HG03097 (cell line): ENCODE data around the gene DAB2IP.
"Not testable (repeated sequence)": the region's sequence is repeated elsewhere in the genome, so short reads cannot be mapped to it uniquely, and the experiment has no call there.

Source experiments
- ATAC-seq: cut with Tn5 transposase; IDR thresholded peaks from one replicate; pipeline ENCODE4 v1.9.1; 2021; ENCODE audit not compliant: unreplicated experiment, low FRiP score

DAB2IP gene

DNA sequence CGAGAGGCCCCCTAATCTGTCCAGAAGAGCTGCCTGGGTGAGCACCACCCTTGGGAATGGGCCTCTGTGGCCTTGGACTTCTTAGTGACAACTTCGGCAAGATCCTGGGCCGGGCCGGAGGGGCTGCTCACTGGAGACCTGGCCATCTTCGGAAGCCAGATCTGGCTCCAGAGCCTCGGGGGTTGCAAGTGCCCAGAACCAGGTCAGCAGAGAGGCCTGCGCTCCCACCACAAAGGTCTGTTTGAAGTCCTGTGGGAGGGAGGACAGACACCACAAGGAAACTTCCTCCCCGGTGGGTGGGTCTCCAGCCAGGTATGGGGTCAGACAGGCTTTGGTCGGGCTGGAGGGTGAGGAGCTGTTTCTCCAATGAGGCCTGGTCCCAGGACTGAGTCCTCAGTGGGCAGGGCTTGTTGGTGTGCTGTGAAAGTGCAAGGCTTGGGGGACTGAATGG is 86.1 kb downstream of the DAB2IP start:
- no peak for ATAC-seq

DNA sequence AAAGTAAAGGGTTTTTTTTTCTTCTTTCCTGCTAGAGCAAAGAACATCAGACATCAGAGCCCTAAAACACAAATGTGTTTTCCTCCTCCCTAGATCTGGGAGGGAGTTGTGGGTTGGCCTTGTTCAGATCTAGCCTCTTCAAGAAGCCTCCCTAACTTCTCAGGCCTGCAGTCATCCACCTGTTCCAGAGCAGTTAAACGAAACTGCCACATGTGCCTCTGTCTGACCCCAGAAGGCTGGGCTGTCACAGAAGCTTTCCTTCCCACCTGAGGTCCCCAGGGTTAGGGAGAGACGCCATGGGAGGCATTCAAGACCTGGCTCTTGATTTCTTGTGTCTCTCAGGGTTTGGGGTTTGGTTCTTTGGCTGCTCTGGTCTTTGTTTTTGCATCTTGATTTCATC is 87.0 kb downstream of the DAB2IP start:
- ATAC-seq: no peak

DNA sequence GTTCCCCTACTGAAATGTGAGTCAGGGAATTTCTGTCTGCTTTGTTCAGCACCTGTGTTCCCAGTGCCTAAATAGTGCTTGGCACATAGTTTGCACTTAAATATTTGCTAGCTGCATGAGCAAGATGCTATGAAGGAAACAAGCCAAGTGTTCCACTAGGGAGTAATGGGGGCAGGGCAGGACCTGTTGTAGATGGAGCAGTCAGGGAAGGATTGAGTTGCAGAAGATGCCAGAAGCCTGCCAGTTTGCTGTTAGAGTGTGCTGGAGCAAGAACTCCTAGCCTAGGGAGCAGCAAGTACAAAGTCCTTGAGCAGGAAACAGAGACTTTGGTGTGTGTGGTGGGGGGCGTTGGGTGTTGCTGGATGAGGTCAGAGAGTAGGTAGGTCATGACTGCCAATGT is 87.5 kb downstream of the DAB2IP start:
- no peak for ATAC-seq

DNA sequence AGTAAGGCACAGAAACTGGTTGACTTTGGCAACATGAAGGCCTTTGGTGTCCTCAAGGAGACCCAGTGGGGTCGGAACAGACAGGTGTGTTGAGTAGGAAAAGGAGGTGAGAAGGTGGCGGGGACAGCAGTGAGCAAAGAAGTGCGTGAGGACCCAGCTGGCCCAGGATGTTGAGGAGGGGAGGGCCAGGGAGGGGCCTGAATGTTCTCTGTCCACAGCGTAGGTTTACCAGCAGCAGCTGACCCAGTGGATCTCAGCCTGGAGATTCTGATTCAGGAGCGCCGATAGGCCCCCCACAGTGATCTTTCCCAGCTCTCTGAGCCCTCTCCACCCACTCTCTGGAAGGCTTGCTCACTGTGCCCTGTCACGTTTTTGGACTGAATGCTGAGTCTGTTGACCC is 88.5 kb downstream of the DAB2IP start:
- no peak for ATAC-seq

DNA sequence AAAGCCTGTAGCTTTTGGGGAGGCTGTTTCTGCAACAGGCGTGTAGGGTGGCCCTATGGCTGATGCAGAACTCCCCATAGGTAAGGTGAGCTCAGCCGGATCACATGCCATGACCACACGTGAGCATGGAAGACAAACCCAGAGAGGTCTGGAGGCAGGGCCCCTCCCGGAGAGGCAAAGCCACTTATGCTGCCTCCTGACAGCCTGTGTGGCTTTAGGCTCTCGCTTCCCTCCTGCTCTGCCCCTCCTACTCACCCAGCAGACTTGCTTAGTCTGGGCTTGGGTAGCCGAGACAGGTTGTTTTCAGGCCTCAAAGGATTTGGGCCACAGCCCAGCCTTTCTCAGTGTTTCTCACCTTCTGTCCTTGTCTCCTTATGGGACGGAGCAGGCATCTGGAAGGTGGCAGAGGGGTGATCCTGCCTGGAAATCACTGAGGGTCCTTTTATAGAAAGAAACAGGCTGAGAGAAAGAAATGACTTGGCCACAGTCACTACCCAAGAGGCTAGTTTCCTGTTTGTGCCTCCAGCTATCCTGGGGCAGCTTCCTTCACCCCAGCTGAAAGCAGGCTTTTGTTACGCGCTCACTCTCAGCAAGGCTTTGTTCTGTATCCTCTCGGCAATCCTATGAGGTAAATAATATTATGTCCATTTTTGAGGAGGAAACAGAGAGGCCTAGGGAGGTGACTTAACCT is 89.9 kb downstream of the DAB2IP start:
- no peak for ATAC-seq

DNA sequence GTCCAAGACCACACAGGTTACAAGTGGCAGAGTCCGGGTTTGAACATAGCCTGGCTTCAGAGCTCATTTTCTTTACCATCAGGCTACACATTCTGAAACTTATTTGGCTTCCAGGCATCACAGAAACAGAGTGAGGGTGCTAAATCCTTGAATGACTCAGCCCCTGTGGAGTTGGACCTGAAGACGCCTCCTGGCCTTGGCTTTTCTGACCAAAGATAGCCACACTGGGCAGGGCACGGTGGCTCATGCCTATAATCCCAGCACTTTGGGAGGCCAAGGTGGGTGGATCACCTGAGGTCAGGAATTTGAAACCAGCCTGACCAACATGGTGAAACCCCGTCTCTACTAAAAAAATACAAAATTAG is 90.5 kb downstream of the DAB2IP start:
- not testable (repeated sequence) for ATAC-seq

DNA sequence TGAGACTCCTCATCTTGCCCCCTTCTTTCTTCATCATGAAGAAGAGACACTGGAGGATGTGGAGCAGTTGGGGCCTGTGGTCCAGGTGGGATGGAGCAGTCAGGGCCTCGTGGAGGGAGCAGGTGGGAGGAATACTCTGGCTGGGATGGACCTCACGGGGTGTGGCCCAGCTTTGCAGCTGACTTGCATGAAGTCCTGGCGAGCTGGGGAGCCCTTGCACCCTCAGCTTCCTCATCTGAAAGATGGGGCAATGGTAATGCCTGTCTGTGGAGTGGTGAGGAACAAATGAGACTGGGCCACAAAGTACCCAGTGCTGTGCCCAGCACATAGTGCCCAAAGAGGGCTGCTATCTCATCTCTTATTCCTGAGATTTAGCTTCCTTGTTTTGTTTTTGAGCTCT is 91.5 kb downstream of the DAB2IP start:
- ATAC-seq: no peak

DNA sequence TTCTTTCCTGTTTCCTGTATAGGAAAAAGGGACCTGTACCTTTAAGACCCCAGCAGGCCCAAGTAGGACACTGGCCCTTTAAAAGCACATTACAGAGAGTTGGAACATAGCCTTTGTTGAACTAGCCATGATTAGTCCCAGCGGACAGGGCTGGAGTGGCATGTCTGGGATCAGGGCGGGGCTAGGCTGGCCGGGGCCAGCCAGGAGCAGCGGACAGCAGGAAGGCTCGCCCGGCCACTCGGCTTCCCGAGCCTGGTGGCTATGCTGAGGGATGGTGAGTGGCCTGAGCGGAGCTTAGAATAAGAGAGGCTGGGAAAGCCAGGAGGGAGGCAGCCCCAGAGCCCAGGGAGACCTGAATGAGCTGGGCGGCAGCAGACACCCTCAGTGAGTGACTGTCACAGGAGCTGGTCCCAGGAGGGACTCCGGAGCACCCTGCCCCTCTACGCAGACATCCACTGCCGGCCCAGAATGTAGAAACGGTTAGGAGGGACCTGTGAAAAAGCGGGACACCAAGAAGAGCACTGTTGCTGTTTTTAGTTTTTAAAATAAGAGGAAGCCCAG is 92.1 kb downstream of the DAB2IP start:
- ATAC-seq: no peak

DNA sequence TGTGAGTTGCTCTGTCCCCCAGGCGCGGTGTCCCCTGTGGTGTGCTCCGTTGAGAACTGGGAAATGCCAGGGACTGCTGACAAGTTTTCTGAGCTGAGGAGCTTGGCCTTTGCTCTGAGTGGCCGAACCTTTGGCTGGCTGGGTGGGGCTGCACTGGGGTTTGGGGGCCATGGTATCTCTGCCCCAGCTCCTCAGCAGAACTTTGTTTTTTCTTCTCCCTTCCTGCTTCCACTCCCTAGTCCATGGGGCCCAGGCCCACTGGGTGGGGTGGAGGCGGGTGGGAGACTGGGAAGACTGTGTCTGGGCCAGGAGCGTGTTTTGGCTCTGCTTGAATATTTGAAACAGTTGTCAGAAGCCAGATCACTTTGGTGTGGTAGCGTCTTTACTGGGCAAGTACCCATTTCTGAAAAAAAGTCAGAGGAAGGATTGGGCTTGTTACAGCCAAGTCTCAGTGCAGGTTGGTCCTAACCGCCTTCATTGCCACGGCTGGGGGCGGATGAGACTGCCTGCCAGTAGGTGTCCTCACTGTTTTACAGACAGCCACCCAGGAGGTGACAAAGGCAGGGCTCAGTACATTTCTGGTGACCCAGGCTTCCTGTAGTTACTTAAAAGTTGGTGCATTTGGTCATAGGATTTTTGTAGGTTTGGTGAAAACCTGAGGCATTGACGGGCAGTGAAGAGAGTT is 92.7 kb downstream of the DAB2IP start:
- ATAC-seq: no peak

DNA sequence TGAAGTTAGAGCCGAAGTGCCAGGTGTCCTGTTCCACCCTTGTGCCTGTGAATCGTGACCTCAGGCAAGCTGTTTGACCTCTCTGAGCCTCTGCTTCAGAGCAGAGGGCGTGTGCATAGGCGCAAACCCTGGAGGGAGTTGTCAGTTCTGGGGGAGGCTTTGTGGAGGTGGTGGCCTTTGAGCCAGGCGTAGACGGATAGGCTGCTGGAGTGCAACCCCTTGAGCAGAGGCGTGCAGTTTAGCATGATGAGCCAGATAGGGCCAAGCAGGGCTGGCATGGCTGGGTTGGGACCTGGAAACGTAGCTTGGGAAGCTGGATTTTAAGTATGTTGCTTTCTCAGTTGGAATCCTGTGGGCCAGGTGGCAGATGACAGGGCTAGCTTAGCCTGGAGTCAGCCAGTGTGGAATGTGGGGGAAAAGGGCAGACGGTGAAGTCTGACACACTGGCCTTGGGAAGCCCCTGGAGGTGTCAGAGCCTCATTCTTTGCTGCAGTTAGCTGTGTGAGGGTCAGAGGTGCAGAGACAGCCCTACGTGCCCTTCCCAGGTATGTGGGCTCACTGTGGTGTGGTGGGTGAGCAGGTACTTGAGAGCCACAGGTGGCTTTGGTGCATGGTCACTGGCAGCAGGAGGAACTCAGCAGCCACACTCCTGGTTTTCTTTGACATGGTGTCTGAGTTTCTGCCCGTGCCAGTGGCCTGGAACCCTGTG is 93.4 kb downstream of the DAB2IP start:
- no peak for ATAC-seq

DNA sequence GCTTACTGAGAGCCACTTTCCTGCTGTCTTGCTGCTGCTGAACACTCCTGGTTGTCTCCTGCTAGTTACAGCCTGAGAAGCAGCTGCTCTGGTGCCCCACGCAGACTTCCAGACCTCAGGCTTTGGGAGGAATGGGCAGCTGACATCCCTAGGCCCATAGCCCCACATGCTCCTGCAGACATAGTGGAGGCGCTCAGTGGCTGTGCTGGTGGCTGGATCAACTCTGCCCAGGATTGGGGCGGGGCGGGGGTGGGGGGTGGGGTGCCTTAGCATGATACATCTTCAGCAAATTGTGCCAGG is 93.9 kb downstream of the DAB2IP start:
- no peak for ATAC-seq

DNA sequence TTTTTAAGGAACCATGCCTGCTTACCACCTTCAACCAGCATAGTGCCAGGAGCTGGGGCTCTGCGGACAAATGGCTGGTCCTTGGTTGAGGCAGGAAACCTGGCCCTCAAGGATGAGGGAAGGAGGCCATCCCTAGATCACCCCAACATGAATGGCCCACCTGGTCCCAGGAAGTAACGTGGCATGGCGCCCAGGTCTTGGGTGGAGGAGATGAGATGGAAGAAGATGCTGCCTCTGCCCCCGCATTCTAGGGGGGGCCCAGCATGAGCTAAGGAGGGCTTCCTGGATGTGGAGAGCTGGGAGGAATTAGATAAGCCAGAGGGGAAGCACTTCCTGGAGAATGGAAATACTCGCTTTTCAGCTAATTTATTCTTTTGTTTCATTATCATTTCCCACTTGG is 95.0 kb downstream of the DAB2IP start:
- ATAC-seq: no peak

DNA sequence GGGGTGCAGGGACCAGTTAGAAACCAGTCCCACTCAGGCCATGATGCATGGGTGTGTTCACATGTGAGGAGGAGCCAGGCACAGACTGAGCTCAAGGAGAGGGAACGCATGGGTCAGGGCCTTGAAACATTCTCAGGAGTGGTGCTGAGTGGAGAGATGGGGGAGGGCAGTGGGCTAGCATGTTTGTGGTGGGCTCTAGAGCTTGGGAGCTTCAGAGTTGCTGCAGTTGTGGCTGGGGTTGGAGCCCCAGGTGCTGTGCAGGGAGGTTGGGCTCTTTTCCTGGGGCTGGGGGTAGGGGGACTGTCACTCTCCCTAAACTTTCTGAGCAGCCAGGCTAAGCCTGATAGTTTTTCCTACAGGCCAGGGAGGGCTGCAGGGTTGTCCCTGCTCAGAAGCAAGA is 95.4 kb downstream of the DAB2IP start:
- no peak for ATAC-seq

DNA sequence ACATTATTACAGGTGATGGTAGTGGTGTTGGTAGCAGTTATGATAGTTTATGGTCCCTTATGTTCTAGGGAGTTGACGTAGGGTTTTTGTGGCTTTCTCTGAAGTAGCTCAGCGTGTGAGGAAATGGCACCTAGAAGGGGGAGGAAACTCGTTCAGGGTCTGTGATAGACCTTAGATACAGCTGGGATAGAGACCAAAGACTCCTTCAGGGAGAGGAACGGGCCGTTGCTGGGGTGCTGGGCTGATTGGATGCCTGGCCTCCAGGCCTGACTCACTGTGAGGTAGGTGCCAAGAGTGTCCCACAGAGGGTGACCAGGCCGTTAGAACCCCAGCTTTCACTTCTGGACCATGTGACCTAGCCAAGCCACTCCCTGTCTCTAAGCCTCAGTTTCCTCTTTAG is 96.6 kb downstream of the DAB2IP start:
- no peak for ATAC-seq

DNA sequence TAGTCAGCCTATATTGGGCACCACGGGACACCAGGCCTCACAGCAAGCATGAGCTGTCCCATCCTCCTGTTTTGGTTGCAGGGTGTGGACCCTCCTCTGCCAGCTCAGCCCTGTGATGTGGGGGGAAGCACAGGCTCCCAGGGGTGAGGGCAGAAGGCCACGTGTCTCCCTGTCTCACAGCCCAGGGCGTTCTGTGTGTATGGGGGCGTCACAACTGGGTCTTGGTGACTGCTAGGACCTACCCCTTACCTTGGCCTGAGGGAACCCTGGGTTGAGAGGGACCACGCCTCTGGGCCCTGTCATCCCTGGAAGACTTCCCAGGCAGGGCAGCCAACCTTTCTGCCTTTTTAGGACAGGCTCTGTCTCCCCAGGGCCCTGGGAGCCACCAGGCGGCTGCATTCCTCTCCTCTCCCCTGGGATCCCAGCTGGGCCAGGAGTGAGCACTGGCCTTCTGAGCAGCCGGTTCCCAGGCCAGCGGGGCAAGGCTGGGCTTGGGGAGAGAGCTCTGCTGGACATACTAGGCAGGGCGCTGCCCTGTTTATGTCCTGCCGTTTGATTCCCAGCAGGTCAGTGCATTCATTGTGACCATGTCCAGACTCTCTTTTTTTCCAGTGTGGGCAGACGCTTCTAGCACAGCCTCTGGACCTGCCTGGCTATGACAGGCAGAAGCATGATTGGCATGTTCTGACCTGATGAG is 97.4 kb downstream of the DAB2IP start:
- ATAC-seq: no peak

DNA sequence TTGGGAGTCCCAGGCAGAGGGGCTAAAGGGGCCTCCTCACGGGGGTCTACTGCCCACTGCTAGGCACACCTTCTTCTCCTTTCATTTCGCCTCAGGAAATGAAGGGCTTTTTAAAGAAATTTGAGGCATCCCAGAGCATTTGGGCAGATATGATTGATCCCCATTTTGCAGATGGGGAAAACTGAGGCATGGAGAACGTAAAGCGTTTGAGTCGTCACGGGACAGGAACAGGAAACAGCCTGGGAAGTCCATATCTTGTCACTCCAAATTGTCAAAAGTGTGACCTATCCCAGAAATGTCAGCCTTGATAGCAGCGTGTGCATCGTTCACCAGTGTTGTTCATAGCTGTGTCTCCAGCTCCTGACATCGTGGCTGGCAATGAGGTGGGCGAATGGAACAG is 98.2 kb downstream of the DAB2IP start:
- ATAC-seq: no peak

DNA sequence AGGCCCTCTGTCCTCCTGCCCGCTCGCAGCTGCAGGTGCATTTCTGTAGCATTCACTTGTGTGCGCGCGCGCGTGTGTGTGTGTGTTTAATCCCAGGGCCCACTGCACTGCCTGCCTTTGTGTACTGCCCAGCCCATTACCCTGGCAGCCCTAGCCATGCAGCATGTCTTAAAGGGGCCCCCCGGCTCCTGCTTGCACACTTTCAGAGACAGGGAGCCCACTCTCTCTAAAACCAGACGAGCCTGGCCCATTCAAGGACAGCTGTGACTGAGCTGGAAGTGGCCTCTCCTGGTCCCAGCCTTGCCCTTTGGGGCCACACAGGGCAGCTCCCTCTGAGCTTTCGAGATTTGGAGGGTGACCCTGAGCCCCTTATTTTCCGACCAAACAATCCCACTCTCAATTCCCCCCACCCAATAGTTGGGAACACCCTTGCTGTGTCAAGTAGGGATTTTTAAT is 98.9 kb downstream of the DAB2IP start:
- ATAC-seq: no peak

DNA sequence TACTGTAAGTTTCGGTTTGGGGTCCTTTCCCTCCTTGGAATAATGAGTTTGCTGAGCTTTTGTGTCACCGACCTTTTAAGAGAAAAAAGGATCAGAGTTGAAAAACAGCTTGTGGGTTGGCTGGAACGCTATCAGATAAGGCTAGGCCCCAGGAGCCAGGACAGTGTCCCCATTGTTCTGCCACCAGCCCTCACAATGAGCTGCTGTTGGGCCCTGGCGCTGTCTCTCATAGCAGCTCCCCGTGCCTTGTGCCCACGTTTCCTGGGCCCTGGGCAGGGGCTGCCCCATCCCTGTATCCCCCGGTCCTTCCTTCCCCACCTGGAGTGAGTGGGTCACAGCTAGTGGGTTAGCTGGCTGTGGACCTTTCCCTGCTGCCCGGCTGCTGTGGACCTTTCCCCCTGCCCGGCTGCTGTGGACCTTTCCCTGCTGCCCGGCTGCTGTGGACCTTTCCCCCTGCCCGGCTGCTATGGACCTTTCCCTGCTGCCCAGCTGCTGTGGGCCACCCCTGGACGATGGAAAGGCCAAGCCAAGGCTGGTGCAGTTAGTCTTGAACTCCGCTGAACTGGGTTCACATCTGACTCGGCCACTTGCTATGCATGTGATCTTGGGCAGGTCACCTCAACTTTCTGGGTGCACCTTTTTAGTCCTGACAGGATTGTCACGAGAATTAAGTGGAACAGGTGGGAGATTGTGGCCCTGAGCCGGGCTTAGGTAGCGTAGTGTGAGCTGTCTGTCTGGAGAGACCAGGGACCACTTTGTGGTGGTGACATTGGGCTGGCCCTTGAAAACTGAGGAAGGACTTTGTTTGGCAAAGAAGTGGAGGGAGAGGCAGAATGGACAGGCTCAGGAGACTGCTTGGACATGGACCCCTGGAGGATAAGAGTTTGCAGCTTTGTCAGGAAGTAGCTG is 99.5 kb downstream of the DAB2IP start:
- ATAC-seq: no peak

DNA sequence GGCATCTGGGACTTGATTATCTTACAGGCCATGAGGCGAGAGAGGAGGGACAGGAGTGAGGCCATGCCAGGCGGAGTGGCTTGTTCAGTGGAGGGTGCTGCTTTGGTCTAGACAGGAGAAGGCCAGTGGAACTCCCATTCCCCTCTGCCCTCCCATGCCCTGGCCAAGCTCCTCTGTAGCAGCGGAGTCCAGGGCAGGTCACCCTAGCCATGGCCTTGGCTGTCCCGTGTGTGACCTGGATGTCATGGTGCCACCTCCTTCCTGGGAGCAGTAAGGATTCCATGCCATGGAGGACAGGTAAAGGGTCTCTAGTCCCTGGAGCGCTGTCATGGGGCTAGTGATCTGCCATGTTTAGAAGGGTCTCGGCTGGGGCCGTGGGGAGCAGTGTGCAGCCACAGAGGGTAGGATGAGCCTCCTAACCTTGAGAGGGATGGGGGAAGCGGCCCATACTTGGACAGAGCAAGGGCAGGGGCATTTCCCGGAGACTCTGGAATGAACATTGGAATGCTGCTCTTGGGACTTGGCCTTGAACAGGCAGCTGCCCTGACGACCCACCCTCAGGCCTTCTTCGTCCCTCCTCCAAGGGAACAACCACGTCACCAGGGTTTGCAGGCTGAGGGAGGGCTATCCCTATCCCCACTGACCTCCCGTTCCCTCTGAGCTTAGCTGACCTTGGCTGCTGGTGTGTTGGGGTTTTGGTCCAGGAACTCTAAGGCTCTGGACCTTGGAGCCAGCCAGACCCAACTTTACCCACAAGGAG is 100.4 kb downstream of the DAB2IP start:
- no peak for ATAC-seq
